AG10803 (cell line): Measurements from ENCODE around the gene VRTN.
"Not testable (repeated sequence)": the region's sequence is repeated elsewhere in the genome, so short reads cannot be mapped to it uniquely, and the experiment has no call there.

Source experiments
- DNase-seq: peaks from one replicate; pipeline ENCODE4 v3.0.0; 2010; ENCODE audit warnings: low read depth
- H3K4me3 ChIP-seq: 2 replicates; pipeline ENCODE4 v1.5.1; 2011; ENCODE audit warnings: mild to moderate bottlenecking, low read length, control low read depth
- TF ChIP-seq, protein P1 (sequence below): conservative IDR thresholded peaks from 2 replicates; pipeline ENCODE4 v1.5.1; 2011; ENCODE audit warnings: mild to moderate bottlenecking, low read length, control low read depth, inconsistent platforms

Gene VRTN

DNA sequence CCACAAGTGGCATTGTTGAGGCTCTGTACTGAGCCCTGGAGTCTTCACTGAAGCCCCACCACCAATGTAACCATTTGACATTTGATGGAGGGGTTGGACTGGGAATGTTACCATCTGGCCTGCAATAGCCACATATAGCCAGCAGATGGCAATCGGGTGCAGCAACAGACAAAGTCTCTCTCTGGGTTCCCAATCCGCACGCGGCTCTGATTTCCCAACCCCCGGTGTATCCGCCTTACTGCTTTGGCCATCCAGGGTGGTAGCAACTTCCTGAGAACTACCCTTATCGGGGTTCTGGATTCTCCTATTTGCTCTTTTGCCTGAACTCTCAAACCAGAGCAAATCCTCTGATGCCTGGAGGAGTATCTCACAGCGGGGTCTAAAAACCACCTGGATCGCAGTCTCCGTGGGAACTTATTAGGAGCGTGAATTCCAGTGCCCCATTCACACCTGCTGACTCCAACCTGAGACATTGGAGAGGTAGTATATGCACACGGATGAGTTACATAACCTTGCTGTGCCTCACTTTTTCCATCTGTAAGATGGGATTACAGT is 14.2 kb downstream of the VRTN start:
- TF ChIP-seq, protein P1, sequence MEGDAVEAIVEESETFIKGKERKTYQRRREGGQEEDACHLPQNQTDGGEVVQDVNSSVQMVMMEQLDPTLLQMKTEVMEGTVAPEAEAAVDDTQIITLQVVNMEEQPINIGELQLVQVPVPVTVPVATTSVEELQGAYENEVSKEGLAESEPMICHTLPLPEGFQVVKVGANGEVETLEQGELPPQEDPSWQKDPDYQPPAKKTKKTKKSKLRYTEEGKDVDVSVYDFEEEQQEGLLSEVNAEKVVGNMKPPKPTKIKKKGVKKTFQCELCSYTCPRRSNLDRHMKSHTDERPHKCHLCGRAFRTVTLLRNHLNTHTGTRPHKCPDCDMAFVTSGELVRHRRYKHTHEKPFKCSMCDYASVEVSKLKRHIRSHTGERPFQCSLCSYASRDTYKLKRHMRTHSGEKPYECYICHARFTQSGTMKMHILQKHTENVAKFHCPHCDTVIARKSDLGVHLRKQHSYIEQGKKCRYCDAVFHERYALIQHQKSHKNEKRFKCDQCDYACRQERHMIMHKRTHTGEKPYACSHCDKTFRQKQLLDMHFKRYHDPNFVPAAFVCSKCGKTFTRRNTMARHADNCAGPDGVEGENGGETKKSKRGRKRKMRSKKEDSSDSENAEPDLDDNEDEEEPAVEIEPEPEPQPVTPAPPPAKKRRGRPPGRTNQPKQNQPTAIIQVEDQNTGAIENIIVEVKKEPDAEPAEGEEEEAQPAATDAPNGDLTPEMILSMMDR, result peak; percentile 99
- peak; percentile 72 for DNase-seq
- H3K4me3 ChIP-seq, result no peak overlapping the region

DNA sequence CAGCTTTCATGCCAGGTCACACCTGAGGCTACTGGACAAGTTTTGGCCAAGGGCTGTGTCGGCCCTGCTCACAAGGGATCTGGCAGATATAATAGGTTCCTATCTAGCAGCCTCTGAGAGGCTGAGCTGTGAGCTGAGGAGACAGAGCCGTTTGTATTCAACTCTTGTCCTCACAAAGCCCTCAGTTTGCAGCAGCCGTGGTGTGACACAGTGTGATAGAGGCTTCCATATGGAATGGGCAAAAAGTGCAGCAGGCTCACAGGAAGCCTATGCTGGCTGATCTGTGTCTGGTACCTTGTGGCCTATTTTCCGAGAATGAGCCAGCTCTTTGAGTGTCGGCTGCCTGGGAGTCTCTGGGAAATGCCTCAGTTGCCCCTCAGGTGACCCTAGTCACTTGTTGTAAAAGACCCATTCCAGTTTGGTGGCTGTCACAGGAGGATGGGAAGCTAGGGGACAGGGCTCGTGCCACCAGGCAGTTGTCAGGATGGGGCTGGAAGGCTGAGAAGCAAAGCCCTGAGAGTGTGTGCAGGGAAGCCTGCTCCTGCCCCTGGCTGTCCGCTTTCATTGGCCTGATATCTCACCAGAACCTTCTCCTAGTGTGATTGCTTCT is 16.1 kb downstream of the VRTN start:
- no peak overlapping the region for H3K4me3 ChIP-seq
- no peak for DNase-seq
- TF ChIP-seq, protein P1, result no peak

DNA sequence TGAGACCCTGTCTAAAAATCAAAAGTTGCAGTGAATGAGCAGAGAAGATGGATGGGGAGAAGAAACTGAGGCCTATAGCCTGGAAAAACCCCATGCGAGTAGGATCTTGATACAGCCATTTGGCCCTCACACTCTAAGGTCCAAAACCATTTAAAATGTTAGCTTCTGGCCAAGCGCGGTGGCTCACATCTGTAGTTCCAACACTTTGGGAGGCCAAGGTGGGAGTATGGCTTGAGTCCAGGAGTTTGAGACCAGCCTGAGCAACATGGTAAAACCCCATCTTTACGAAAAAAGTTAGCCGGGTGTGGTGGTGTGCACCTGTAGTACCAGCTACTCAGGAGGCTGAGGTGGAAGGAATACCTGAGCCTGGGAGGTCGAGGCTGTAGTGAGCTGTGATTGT is 19.8 kb downstream of the VRTN start:
- TF ChIP-seq, protein P1, result no peak
- H3K4me3 ChIP-seq, result no peak overlapping the region
- DNase-seq, result no peak

DNA sequence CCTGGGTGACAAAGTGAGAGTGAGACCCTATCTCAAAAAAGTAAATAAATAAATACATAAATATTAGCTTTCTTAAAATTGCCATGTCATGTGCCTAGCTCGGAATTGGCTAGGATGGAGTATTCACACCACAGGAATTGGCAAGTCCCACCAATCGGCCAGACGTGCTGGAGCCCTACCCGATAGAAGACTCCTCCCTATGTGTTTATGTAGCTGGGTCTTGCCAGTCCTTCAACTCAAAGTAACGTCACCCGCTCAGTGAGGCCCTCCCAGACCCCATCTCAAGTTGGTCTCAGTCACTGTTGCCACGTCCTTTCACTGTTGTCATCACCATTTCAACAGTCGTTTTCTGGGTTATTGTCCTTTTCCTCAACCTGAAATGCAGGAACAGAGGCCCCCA is 20.2 kb downstream of the VRTN start:
- no peak overlapping the region for H3K4me3 ChIP-seq
- TF ChIP-seq, protein P1, result no peak
- no peak for DNase-seq

DNA sequence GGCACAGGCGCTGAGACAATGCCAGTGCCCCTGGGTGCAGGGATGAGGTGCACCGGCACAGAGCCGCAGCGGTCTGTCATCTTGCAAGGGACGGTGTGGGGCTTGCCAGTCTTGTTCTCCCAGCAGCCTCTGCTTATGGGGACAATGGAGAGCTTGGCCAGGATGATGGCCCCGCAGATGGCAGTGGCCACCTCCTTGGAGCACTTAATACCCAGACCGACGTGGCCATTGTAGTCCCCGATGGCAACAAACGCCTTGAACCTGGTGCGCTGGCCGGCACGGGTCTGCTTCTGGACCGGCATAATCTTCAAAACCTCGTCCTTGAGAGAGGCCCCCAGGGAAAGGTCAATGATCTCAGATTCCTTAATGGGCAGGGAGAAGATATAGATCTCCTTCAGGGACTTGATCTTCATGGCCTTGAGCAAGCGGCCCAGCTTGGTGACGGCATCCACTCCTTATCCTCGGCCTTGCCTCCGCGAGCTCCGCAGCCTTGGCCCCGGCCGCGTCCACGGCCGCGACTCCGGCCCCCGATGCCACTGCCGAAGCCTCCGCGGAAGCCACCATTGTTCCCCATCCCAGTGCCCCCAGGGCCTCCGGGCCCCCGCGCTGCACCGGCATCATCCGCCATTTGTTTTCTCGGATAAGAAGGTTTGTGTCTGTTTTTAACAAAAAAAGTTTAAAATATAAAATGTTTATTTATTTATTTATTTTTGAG is 29.9 kb downstream of the VRTN start:
- TF ChIP-seq, protein P1, result no peak
- DNase-seq, result no peak
- H3K4me3 ChIP-seq, result no peak overlapping the region

DNA sequence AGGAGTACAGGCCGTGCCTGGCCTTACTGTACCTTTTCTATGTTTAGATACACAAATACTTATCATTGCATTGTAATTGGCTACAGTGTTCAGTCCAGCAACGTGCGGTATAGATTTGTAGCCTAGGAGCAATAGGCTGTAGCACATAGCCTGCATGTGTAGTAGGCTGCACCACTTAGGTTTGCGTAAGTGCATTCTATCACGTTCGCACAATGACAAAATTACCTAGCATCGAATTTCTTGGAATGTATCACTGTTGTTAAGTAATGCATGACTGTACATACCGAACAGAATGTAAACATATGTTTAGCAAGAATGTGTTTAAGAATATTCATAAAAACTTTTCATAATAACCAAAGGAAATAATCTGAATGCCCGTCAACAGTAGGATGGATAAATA is 31.9 kb downstream of the VRTN start:
- TF ChIP-seq, protein P1, result no peak
- peak; percentile 3 for DNase-seq
- H3K4me3 ChIP-seq, result no peak overlapping the region

DNA sequence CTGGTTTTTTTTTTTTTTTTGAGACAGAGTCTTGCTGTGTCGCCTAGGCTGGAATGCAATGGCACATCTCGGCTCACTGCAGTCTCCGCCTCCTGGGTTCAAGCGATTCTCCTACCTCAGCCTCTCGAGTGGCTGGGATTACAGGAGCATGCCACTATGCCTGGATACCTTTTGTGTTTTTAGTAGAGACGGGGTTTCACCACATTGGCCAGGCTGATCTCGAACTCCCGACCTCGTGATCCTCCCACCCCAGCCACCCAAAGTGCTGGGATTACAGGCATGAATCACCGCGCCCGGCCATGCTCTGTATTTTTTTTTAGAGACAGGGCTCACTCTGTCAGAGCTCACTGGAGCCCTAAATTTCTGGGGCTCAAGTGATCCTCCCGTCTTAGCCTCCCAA is 32.6 kb downstream of the VRTN start:
- no peak for DNase-seq
- no peak overlapping the region for H3K4me3 ChIP-seq
- TF ChIP-seq, protein P1, result no peak

DNA sequence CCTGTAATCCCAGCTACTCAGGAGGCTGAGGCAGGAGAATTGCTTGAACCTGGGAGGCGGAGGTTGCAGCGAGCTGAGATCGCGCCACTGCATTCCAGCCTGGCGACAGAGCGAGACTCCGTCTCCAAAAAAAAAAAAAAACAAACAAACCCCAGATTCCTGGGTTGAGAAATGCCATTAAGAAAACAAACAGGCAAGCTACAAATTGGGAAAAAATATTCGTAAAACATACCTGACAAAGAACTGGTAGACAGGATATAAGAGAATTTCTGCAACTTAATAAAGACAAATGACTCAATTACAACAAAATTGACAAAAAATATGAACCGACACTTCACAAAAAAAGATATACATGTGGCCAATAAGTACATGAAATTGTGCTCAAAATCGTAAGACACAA is 33.3 kb downstream of the VRTN start:
- DNase-seq, H3K4me3 ChIP-seq: not testable (repeated sequence)
